Stimulated activated CD8-positive, alpha-beta memory T cell treated with anti-CD3 and anti-CD28 coated beads, Interleukin-4, amount 100 ng/mL, for 1 hour (primary cell): ENCODE data around the gene ESYT2.

ENCODE experiments used
- DNase-seq, 2 donors: peaks; one replicate each; pipeline ENCODE4 v3.0.0-alpha.2; 2020; ENCODE audit warnings: low read depth in 2 of 2, low spot score in 1 of 2

Gene ESYT2

DNA sequence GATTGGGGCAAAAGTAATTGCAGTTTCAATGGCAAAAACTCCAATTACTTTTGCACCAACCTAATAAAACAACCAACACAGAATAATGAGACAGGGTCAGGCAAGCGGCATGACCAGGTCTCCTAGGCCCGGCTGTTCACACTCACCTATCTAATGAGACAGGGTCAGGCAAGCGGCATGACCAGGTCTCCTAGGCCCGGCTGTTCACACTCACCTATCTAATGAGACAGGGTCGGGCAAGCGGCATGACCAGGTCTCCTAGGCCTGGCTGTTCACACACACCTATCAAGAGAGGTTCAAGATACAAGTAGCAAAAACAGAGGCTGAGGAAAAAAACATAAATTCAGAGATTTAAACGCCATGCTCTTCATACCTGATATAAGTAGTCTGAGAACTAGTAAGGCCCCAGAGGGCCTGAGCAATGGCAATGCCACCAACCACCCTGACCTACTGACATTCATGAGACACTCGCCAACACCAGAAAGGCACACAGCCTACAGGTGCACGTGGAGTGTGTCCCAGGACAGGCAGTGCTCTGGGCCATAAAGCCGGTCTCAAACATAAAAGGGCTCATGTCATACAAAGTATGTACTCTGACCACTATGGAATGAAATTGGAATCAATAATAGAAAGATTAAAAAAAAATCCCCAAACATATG lies 84.1 kb downstream of the ESYT2 start:
- no peak for DNase-seq

GRCh38 chr7:158744070-158744469 lies 85.2 kb downstream of the ESYT2 start:
- no peak for DNase-seq

GRCh38 chr7:158743219-158743618 lies 86.1 kb downstream of the ESYT2 start:
- DNase-seq: no peak

- DNase-seq: no peak
These were observed 87.1 kb downstream of the ESYT2 start for GRCh38 chr7:158742065-158742821.

DNA sequence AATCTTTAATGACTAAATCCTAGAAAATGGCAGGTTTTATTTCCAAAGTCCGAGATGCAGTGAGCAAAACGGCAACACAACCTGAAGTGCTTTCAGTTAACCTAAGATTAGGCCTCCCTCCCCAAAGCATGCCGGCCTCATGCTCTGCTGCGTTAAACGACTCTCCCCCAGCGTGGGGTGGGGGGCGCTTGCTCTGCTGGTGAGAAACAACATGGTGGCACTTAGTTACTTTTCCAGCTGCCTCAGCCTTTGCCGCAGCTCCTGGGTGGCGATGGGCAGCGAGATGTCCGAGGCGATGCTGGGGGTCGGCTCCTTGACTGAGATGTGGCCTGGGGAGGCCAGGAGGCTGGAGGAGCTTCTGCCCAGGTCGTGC lies 88.0 kb downstream of the ESYT2 start:
- no peak for DNase-seq

DNA sequence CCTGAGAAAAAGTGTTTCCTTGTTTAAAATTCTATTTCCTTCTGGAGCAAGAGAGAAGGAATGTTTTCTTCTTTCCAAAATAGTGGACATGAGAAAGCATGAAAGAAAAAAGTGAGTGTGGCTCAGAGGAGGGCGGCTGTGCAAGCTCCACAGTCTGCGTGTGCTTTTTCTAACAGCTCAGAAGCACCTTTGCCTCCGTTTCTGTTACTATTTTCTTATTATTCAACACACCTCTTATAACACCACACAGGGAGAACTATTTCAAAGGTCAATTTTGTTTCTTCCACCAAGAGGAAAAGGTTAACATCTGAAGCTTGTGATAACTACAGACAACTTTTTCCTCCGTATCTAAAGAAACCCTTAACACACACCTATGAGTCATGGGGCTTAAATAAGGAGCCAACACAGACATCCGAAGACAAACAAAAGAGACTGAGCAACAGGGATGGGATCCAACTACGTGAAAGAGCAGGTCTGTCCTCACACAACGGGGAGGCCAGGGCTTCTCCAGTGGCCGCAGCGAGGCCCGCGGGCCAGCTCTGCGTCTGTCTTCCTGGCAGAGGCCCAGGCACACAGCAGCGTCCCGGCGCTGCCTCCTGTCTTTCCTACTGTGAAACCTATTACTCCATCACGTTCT lies 88.5 kb downstream of the ESYT2 start:
- DNase-seq: no peak

- DNase-seq: no peak
These were observed 89.2 kb downstream of the ESYT2 start for GRCh38 chr7:158740013-158740656.

GRCh38 chr7:158738841-158739240 lies 90.5 kb downstream of the ESYT2 start:
- no peak for DNase-seq

GRCh38 chr7:158737064-158737695 lies 92.1 kb downstream of the ESYT2 start:
- no peak for DNase-seq

- no peak for DNase-seq
These were observed 93.4 kb downstream of the ESYT2 start for GRCh38 chr7:158735935-158736334.

GRCh38 chr7:158734861-158735260 lies 94.4 kb downstream of the ESYT2 start:
- no peak for DNase-seq

DNA sequence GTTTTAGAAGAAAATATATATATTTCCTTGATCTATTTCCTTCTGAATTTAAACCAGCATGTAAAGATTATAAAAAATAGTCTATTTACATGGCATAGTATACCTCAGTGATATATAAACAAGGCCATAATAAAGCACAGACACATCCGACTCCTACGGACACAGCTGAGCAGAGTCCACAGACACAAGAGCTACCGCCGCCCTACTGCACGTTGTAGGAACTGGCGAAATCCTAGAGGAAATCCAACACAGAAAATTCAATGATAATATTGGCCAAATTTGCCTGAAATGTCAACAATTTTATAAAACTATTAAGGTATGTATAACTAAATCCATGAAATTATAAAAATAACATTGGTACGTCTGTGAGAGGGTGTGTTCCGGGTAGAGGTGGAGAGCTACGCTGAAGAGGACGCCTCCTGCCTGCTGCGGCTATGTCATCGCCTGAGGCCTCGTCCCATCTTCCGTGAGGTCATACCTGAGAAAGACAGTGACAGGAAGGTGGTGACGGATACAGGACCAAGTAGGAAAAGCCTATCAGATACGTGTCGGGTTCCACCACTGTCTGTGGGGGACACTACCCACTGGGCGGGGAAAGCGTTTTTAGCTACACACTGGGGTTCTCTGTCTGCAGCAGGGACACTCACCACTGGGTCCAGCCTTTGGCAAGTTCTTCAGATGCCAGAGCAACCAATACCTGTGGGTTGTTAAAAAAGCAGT lies 95.4 kb downstream of the ESYT2 start:
- no peak for DNase-seq

DNA sequence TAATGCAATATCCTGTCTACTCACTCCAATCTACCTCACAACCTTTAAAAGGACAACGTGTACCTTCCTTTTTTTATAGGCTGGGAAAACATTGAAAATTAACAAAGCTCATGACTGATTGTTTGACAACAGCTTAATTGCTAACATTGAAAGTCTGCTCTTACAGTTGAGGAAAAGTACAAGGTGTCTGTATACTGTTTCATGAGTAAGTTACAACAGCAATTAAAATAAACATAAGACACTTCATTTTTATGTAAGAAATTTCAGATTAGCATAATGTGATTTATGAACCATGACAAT lies 96.1 kb downstream of the ESYT2 start:
- no peak for DNase-seq

- no peak for DNase-seq
These were observed 96.7 kb downstream of the ESYT2 start for GRCh38 chr7:158732494-158733219.

DNA sequence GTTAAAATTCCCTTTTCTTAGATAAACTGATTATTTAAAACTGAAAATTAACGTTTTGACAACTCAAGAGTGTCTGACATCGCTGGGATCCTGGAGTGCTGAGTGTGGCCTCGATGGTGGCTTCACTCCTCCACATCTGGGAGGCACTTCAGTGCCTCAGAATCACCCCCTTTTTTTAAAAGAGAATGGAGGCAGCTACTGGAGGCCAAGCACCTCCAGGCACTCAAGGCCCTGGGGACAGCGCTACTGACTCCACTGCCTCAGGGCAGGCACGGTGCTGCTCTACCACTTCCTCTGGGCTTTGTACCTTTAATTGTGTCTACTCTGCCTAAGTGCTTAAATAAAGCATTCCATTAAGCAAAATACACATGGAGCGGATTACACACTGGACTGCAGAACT lies 97.5 kb downstream of the ESYT2 start:
- DNase-seq: no peak

DNA sequence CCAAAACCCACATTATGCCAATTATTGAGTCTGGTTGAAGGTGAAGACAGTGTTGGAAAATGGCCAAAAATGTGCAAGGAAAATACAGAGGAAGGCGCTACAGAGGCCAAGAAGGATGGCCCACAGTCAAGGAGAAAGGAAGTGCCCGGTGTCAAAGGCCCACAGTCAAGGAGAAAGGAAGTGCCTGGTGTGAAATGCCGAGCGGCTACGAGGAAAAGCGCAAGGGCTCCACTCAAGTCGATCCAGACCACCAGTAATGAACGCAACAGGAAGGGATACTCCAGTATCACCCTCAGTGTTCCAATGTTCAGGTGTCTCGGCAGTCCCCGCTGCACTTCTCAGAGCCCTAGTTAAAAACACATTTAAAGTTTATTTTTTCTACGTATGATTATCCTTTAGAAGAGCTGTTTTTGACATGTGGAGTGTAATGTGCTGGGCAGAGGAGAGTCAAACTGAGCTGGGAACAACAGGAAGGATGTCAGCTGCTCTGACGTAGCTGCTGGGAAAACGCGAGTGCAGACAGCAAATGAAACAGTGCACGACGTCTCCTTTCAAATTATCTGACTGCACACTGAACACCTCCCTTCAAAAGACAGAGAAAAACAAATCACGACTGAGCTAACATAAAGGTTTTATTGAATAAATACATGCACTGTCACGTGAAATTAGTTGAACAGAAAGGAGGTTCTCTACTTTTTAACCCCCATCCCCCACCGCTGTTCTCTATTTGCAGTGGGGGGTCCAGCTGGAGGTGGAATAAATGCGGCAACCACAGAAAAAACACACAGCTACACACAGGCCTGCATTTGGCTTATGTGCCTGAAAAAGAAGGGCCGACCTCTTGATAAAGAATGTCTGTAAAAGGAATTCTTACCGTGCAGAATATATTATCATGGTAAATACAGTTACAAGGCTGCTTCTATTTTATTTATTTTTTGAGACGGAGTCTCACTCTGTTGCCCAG lies 98.6 kb downstream of the ESYT2 start:
- no peak for DNase-seq

DNA sequence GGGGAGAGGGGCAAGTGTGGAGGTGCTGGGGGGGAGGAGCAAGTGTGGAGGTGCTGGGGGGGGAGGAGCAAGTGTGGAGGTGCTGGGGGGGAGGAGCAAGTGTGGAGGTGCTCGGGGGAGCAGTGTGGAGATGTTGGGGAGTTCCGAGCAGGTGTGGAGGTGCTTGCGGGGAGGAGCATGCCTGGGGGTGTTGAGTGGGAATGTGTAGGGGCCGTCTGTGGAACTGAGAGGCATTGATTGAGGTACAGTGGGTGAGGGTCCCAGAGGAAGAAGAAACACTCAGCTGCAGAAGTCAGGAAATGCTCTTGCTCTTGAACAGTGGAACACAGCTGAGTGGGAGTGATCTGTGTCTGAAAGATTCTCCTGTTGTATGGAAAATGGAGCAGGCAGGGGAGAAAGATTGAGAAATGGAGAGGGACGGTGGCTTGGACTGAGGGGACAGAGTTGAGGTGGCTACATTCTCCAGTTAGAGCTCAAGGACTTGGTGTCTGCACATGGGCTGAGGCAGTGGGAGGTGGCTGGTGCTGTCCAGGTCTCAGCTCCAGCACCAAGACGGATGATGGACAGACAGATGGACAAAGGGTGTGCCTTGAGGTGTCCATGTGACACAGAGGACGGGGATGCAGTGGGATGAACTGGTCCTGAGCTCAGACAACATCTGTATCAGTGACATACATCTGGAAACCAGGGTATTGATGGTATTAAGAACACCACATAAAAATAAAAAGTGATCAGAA lies 99.5 kb downstream of the ESYT2 start:
- DNase-seq: no peak

GRCh38 chr7:158728911-158729645 lies 100.2 kb downstream of the ESYT2 start:
- no peak for DNase-seq
